ENCODE measurements around the gene SLC16A6. TPM values are rescaled to one million over a fixed set of nuclear protein-coding genes. Genes with fewer than 3 reads are reported as not detected.
"Not testable (repeated sequence)": the region's sequence is repeated elsewhere in the genome, so short reads cannot be mapped to it uniquely, and the experiment has no call there.

The SLC16A6 gene
- total RNA-seq, 1 donor from 2014 or later: 3.4 TPM

- H3K27me3 Mint-ChIP-seq (ENCODE audit: low read depth): no peaks in the 10 kb centered on the region
- no peaks in the 10 kb centered on the region for H3K9me3 Mint-ChIP-seq
- DNase-seq (ENCODE audit: low spot score): no peak
- H3K27ac Mint-ChIP-seq: no peak overlapping the region
- H3K36me3 Mint-ChIP-seq (ENCODE audit: low read depth): peaks cover 6% of the 10 kb centered on the region
- H3K4me1 Mint-ChIP-seq (ENCODE audit: low read depth): peaks cover 63% of the 10 kb centered on the region
- intact Hi-C loops (cut with micrococcal nuclease): loop anchor here (5.0 to 10.0 kb wide), 3 partner anchors 46 to 171 kb away; partner anchors contain the start of gene AMZ2
- no peak overlapping the region for H3K4me3 Mint-ChIP-seq (ENCODE audit: low read depth)
Observed at GRCh38 chr17:68293490-68294195, 2.7 kb upstream of the SLC16A6 start.

- H3K9me3 Mint-ChIP-seq: no peaks in the 10 kb centered on the region
- peaks cover 6% of the 10 kb centered on the region for H3K36me3 Mint-ChIP-seq (ENCODE audit: low read depth)
- no peak for DNase-seq (ENCODE audit: low spot score)
- intact Hi-C loops (cut with micrococcal nuclease): loop anchor here (1.0 to 10.0 kb wide), 5 partner anchors 45 to 172 kb away; partner anchors contain the start of gene AMZ2
- H3K27me3 Mint-ChIP-seq (ENCODE audit: low read depth): no peaks in the 10 kb centered on the region
- peak overlapping the region; percentile 84 for H3K27ac Mint-ChIP-seq
- peak overlapping the region; percentile 81 for H3K4me3 Mint-ChIP-seq (ENCODE audit: low read depth)
- peaks cover 62% of the 10 kb centered on the region for H3K4me1 Mint-ChIP-seq (ENCODE audit: low read depth)
Observed at GRCh38 chr17:68292689-68293040, 1.7 kb upstream of the SLC16A6 start.

DNA sequence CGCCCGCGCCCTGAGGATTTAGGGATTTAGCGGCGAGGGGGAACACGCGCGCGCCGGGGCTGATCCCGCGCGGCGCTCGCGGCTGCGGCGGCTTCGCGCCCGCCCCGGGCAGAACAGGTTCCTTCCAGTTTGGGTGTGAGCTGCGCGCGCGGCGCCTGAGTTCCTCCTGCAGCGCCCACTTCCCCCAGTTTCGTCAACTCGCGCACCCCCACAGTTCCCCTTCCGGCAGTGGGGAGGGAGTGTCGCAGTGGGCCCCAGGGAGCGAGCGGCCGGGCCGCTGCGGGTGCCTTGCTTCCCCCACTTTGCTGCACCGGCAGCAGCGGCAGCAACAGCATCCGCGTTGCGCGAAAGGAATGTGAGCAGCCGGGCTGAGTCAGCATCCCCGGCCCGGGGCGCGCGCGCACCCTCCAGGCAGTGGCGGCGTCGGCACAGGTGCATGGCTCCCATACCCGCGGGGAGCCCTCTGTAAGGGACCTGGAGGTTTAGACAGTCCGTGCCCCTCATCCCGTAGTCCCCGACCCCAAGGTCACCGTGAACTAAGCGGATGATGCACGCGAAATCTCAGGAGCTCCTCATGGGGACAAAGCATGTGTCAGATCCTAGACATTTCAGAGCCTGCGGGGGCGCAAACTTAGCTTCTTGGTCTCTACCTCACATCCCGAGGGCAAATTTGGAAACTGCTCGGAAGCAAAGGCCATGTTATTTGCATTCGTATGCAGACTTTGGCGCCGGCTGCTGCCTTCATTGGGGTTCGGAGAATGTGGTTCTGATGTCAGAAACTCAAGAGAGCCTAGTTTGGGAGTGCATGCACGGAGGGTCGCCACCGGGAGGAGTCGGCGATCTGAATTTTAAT lies 1.1 kb upstream of the SLC16A6 start:
- DNase-seq (ENCODE audit: low spot score): peak; percentile 92
- H3K4me3 Mint-ChIP-seq (ENCODE audit: low read depth): peak overlapping the region; percentile 81
- intact Hi-C loops (cut with micrococcal nuclease): loop anchor here (1.0 to 10.0 kb wide), 7 partner anchors 45 to 173 kb away; partner anchors contain the start of gene AMZ2
- H3K27me3 Mint-ChIP-seq (ENCODE audit: low read depth): no peaks in the 10 kb centered on the region
- H3K27ac Mint-ChIP-seq: peak overlapping the region; percentile 84
- H3K36me3 Mint-ChIP-seq (ENCODE audit: low read depth): peaks cover 6% of the 10 kb centered on the region
- H3K9me3 Mint-ChIP-seq: no peaks in the 10 kb centered on the region
- H3K4me1 Mint-ChIP-seq (ENCODE audit: low read depth): peaks cover 60% of the 10 kb centered on the region

DNA sequence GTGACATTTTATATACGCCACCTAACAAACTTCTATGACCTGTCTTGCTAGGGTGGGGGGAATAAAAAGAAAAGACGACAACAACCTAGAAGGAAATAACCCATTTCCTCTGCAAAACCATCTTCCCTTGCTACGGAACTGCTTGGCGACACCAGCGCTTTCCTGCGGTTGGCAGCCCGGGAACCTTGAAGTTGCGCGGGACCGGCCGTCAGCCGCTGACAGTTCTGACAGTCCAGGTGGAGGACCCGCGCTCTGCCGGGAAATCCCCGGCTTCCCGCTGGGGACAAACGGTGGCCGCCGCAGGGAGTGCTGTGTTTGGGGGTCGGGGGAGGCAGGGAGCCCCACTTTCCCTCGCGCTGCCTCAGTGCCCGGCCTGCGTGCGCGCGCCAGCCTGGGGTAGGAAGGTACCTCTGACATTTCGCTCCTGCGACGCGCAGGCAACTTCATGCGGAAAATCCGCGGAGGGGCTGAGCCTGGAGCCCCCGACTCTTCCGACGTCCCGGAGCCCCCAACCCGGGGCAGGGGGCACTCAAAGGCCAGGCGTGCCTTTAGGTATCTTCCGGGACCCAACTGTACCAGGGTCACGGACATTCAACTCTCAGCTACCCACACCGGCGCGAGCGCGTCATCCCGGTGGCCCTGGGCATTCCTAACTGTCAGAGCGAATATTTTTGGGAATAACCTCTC lies 516 bp downstream of the SLC16A6 start:
- Mint-ChIP-seq H3K9me3 (no peaks in the 10 kb centered on the region), H3K4me3 (ENCODE audit: low read depth) (peak overlapping the region; percentile 86), H3K27me3 (ENCODE audit: low read depth) (no peaks in the 10 kb centered on the region), H3K27ac (peak overlapping the region; percentile 87), H3K4me1 (ENCODE audit: low read depth) (peaks cover 48% of the 10 kb centered on the region), H3K36me3 (ENCODE audit: low read depth) (peaks cover 6% of the 10 kb centered on the region)
- intact Hi-C loops (cut with micrococcal nuclease): loop anchor here (2.0 to 10.0 kb wide), 5 partner anchors 43 to 174 kb away; partner anchors contain the start of gene AMZ2
- DNase-seq (ENCODE audit: low spot score): peak; percentile 47

DNA sequence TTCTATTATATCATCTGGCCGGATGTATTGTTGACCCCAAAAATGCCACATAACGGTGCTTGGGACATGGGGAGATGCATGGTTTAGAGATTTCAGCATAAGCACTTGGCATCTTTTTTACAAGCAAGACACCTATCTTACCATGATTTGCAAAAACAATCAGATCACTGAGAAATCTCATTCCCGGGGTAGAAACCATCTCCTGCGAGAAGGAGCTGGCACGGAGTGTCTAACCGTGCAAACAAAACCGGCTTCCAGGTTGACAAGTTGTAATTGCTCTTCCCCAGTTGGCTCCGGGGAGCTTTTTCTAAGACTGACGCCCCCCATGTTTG lies 1.0 kb downstream of the SLC16A6 start:
- no peak for DNase-seq (ENCODE audit: low spot score)
- no peaks in the 10 kb centered on the region for H3K27me3 Mint-ChIP-seq (ENCODE audit: low read depth)
- H3K36me3 Mint-ChIP-seq (ENCODE audit: low read depth): peaks cover 4% of the 10 kb centered on the region
- peak overlapping the region; percentile 86 for H3K4me3 Mint-ChIP-seq (ENCODE audit: low read depth)
- peak overlapping the region; percentile 21 for H3K27ac Mint-ChIP-seq
- no peaks in the 10 kb centered on the region for H3K9me3 Mint-ChIP-seq
- intact Hi-C loops (cut with micrococcal nuclease): loop anchor here (2.0 to 10.0 kb wide), 5 partner anchors 43 to 175 kb away; partner anchors contain the start of gene AMZ2
- peaks cover 46% of the 10 kb centered on the region for H3K4me1 Mint-ChIP-seq (ENCODE audit: low read depth)

DNA sequence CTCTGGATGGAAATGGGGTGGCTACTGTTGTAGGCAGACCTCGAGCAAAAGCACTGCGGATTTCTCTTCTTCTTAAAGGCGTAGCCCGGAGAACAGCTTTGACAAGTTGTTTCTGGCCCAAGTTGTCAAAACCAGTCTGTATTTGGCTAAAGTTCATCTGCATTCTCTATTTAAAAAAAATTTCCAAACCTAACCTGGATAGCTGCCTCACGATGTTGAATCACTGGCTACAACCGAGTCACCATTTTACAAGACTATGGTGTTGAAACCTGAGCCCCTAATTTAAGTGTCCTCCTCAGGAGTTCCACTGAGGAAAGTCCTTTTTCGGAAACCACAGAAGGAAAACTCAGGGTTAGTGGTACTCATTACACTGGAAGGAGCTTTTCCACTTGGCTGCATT lies 1.5 kb downstream of the SLC16A6 start:
- Mint-ChIP-seq H3K4me1 (ENCODE audit: low read depth) (peaks cover 42% of the 10 kb centered on the region), H3K27ac (peak overlapping the region; percentile 21)

GRCh38 chr17:68288804-68289203 lies 2.1 kb downstream of the SLC16A6 start:
- Mint-ChIP-seq H3K27ac (no peak overlapping the region), H3K36me3 (ENCODE audit: low read depth) (no peaks in the 10 kb centered on the region), H3K9me3 (no peaks in the 10 kb centered on the region), H3K4me1 (ENCODE audit: low read depth) (peaks cover 39% of the 10 kb centered on the region), H3K27me3 (ENCODE audit: low read depth) (no peaks in the 10 kb centered on the region), H3K4me3 (ENCODE audit: low read depth) (peak overlapping the region; percentile 38)
- no peak for DNase-seq (ENCODE audit: low spot score)
- intact Hi-C loops (cut with micrococcal nuclease): no loop called here

More for the DNA sequence above, 1.5 kb downstream of the SLC16A6 start:
- H3K9me3 Mint-ChIP-seq: no peaks in the 10 kb centered on the region
- DNase-seq (ENCODE audit: low spot score): no peak
- H3K27me3 Mint-ChIP-seq (ENCODE audit: low read depth): no peaks in the 10 kb centered on the region
- peak overlapping the region; percentile 86 for H3K4me3 Mint-ChIP-seq (ENCODE audit: low read depth)
- no peaks in the 10 kb centered on the region for H3K36me3 Mint-ChIP-seq (ENCODE audit: low read depth)
- intact Hi-C loops (cut with micrococcal nuclease): no loop called here

DNA sequence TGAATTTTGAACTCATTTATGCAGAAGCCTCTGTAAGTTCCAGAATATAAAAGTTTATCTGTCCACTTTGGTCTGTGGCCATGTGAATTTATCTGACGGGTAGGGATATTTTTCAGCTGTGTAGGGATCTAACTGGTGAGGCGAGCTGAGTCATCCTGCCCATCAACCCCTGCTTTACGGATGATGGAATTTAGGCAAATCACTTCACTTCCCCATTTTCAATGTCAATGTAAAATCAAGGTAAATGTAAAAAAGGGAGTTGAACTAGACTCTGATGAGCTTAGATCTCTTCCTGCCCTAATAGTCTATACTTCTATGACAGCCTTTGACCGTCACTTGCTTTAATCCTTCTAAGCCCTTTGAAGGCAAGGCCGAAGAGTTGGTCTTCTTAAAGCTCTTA lies 2.6 kb downstream of the SLC16A6 start:
- no peak overlapping the region for H3K27ac Mint-ChIP-seq

DNA sequence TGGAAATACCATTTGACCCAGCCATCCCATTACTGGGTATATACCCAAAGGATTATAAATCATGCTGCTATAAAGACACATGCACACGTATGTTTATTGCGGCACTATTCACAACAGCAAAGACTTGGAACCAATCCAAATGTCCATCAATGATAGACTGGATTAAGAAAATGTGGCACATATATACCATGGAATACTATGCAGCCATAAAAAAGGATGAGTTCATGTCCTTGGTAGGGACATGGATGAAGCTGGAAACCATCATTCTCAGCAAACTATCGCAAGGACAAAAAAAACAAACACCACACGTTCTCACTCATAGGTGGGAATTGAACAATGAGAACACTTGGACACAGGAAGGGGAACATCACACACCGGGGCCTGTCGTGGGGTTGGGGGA lies 9.0 kb downstream of the SLC16A6 start:
- DNase-seq (ENCODE audit: low spot score); H3K27me3 Mint-ChIP-seq (ENCODE audit: low read depth); H3K27ac Mint-ChIP-seq; H3K4me3 Mint-ChIP-seq (ENCODE audit: low read depth); intact Hi-C loops (cut with micrococcal nuclease); H3K4me1 Mint-ChIP-seq (ENCODE audit: low read depth): not testable (repeated sequence)
- Mint-ChIP-seq H3K9me3 (peaks cover 12% of the 10 kb centered on the region), H3K36me3 (ENCODE audit: low read depth) (peaks cover 40% of the 10 kb centered on the region)

More for the DNA sequence above, 2.6 kb downstream of the SLC16A6 start:
- Mint-ChIP-seq H3K4me3 (ENCODE audit: low read depth) (no peak overlapping the region), H3K36me3 (ENCODE audit: low read depth) (no peaks in the 10 kb centered on the region), H3K9me3 (no peaks in the 10 kb centered on the region), H3K4me1 (ENCODE audit: low read depth) (peaks cover 39% of the 10 kb centered on the region), H3K27me3 (ENCODE audit: low read depth) (no peaks in the 10 kb centered on the region)
- DNase-seq (ENCODE audit: low spot score): no peak
- intact Hi-C loops (cut with micrococcal nuclease): no loop called here

DNA sequence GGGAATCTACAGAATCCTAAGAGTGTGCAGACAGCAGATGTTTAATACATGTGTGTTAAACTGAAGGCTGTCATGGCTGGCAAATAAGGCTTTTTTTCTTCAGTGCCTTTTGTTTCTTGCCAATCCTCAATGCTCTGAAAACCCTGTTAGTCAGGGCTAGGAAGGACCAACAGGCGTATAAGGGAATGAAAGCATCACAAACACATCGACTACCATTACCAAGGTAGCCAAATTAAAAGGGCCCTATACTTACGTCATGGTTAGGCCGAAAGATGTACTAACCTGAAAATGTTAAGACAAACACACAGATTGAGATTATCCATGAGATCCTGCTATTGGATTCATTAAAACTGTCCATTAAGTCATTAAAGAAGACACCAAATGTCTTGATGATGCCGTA lies 13.1 kb downstream of the SLC16A6 start:
- peaks cover 12% of the 10 kb centered on the region for H3K9me3 Mint-ChIP-seq
- H3K36me3 Mint-ChIP-seq (ENCODE audit: low read depth): peaks cover 59% of the 10 kb centered on the region
- no peak overlapping the region for H3K4me3 Mint-ChIP-seq (ENCODE audit: low read depth)
- no peak overlapping the region for H3K27ac Mint-ChIP-seq
- intact Hi-C loops (cut with micrococcal nuclease): no loop called here
- DNase-seq (ENCODE audit: low spot score): no peak
- no peaks in the 10 kb centered on the region for H3K4me1 Mint-ChIP-seq (ENCODE audit: low read depth)
- H3K27me3 Mint-ChIP-seq (ENCODE audit: low read depth): no peaks in the 10 kb centered on the region

DNA sequence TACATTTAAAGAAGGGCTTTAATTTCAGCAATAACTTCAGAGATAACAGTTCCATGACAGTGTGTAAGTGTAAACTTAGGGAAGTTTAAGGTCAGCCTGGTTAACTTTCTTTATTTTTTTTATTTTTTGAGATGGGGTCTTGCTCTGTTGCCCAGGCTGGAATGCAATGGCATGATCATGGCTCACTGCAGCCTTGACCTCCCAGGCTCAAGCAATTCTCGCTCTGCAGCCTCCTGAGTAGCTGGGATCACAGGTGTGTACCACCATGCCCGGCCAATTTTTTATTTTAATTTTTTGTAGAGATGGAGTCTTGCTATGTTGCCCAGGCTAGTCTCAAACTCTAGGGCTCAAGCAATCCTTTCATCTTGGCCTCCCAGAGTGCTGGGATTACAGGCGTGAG lies 14.6 kb downstream of the SLC16A6 start:
- H3K4me3 Mint-ChIP-seq (ENCODE audit: low read depth); H3K27me3 Mint-ChIP-seq (ENCODE audit: low read depth); H3K4me1 Mint-ChIP-seq (ENCODE audit: low read depth); H3K27ac Mint-ChIP-seq; DNase-seq (ENCODE audit: low spot score); intact Hi-C loops (cut with micrococcal nuclease): not testable (repeated sequence)
- Mint-ChIP-seq H3K36me3 (ENCODE audit: low read depth) (peaks cover 58% of the 10 kb centered on the region), H3K9me3 (peaks cover 12% of the 10 kb centered on the region)

DNA sequence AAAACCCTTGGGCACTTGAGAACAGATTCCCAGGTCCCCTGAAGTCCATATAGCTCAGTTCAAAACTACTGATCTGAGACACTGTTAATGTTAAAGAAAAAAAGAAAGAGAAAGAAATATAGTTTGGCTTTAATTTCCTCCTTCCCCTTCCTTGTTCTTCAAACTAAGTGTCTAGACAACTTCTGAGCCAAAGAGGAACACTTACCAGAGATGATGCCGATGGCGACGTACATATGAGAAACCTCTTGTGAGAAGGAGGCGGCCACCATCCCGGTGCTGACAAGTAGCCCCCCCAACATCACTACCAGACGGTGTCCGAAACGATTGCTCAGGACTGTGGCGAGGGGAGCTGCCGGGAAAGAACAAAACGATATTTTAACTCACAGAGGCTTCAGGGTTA lies 17.2 kb downstream of the SLC16A6 start:
- H3K27ac Mint-ChIP-seq: no peak overlapping the region
- no peak overlapping the region for H3K4me3 Mint-ChIP-seq (ENCODE audit: low read depth)
- H3K36me3 Mint-ChIP-seq (ENCODE audit: low read depth): peaks cover 53% of the 10 kb centered on the region
- H3K27me3 Mint-ChIP-seq (ENCODE audit: low read depth): no peaks in the 10 kb centered on the region
- DNase-seq (ENCODE audit: low spot score): no peak
- intact Hi-C loops (cut with micrococcal nuclease): no loop called here
- peaks cover 6% of the 10 kb centered on the region for H3K9me3 Mint-ChIP-seq
- H3K4me1 Mint-ChIP-seq (ENCODE audit: low read depth): peaks cover 1% of the 10 kb centered on the region

All from activated T-helper 2 cell treated with anti-CD3 and anti-CD28 coated beads, Interferon-gamma antibody, Interleukin-2, Interleukin-4, amounts not matched to agents 10 μg/mL and 5 μg/mL and 100 μg/mL, durations not matched to agents 14 hours and 24 hours and 36 hours (primary cell).